ENCODE results near the gene RHOXF2B.
"Not testable (repeated sequence)": the region's sequence is repeated elsewhere in the genome, so short reads cannot be mapped to it uniquely, and the experiment has no call there.

DNA sequence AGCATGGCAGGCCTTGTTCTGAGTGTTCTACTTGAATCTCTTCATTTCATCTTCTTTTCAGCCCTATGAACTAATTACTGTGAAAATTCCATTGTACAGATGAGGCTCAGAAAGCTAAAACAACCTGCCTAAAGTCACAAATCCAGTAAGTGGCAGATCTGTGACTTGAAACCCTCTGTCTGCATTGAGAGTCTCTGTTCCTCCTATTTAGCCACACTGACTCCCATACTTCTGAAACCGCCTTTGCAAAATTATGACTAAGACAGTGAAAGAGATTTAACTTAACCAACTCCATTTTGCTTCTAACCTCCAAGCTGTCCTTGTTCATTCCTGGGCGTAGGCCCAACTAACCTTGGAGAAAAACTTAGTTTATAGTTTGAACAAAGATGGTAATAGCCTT lies 35.2 kb downstream of the RHOXF2B start:
- TF ChIP-seq, protein P1, sequence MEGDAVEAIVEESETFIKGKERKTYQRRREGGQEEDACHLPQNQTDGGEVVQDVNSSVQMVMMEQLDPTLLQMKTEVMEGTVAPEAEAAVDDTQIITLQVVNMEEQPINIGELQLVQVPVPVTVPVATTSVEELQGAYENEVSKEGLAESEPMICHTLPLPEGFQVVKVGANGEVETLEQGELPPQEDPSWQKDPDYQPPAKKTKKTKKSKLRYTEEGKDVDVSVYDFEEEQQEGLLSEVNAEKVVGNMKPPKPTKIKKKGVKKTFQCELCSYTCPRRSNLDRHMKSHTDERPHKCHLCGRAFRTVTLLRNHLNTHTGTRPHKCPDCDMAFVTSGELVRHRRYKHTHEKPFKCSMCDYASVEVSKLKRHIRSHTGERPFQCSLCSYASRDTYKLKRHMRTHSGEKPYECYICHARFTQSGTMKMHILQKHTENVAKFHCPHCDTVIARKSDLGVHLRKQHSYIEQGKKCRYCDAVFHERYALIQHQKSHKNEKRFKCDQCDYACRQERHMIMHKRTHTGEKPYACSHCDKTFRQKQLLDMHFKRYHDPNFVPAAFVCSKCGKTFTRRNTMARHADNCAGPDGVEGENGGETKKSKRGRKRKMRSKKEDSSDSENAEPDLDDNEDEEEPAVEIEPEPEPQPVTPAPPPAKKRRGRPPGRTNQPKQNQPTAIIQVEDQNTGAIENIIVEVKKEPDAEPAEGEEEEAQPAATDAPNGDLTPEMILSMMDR (conservative IDR thresholded peaks at IDR 0.05; ENCODE audit: low read depth, low read length), result not testable (repeated sequence)
- TF ChIP-seq POLR2A (IDR thresholded peaks at IDR 0.05; ENCODE audit: low read depth, low read length), result not testable (repeated sequence)

Measured in IMR-90 (cell line).